GM12878 (cell line): Measurements from ENCODE around the gene PHACTR3. TPM values are rescaled to one million over a fixed set of nuclear protein-coding genes. Genes with fewer than 3 reads are reported as not detected.

ENCODE experiments used
- ATAC-seq: fragments of 200-7000 bp; cut with Tn5 transposase; 3 replicates; pipeline ENCODE4 v1.9.1; 2020; ENCODE audit warnings: mild to moderate bottlenecking, moderate library complexity
- BruUV-seq: library from RNA; stranded (reverse); fragments of 400-500 nt; replicated peaks from 2 replicates; lab custom pipeline; 2021; lab: Mats Ljungman, UMichigan
- CTCF ChIA-PET: fragments of 300-600 bp; sonication (Branson Sonifier 250); formaldehyde crosslinking; extraction: SDS; loops from one replicate; lab custom pipeline; 2021; ENCODE audit warnings: inconsistent platforms; lab: Yijun Ruan, JAX
- POLR2A ChIA-PET: fragments of 350-600 bp; formaldehyde crosslinking; extraction: SDS; loops from one replicate; lab custom pipeline; 2021; ENCODE audit warnings: inconsistent platforms; lab: Charles Lee
- RAD21 ChIA-PET: fragments of 300-600 bp; sonication (Branson Sonifier 250); formaldehyde crosslinking; loops from one replicate; lab custom pipeline; 2023; ENCODE audit warnings: antibody characterized with exemption; ENCODE audit not compliant: unreplicated experiment; lab: Charles Lee
- SMC1A ChIA-PET: fragments of 300-600 bp; sonication (Branson Sonifier 250); formaldehyde crosslinking; loops from one replicate; lab custom pipeline; 2023; ENCODE audit not compliant: unreplicated experiment, uncharacterized antibody; lab: Charles Lee
- DNase-seq: peaks from one replicate; pipeline ENCODE4 v3.0.0-alpha.2; 2011; ENCODE audit warnings: low read depth, low spot score
- FAIRE-seq: peaks from 3 replicates; lab custom pipeline; 2011; peaks lifted over from hg19 to GRCh38; lab: Jason Lieb, UNC
- H2AFZ ChIP-seq: 2 replicates; pipeline ENCODE4 v1.6.0; 2011; ENCODE audit warnings: low read depth, low read length, control low read depth; ENCODE audit not compliant: control insufficient read depth
- H3K27ac ChIP-seq: 2 replicates; pipeline ENCODE4 v1.5.1; 2011; ENCODE audit warnings: control low read depth; ENCODE audit not compliant: control insufficient read depth, insufficient read depth
- H3K27me3 ChIP-seq, 2 experiments: replicated peaks in 1 of 2; 2 replicates each; pipeline versions ENCODE4 v1.6.0 to v1.6.1; 2011; ENCODE audit warnings: low read length in 1 of 2; ENCODE audit not compliant: control insufficient read depth in 2 of 2, insufficient read depth in 2 of 2
- H3K36me3 ChIP-seq, 2 experiments: 2 replicates each; pipeline ENCODE4 v1.5.1; 2011; ENCODE audit warnings: low read length in 1 of 2; ENCODE audit not compliant: control insufficient read depth in 2 of 2, insufficient read depth in 2 of 2
- H3K4me1 ChIP-seq: 2 replicates; pipeline ENCODE4 v1.6.1; 2011; ENCODE audit warnings: mild to moderate bottlenecking, low read length, moderate library complexity, mixed read lengths; ENCODE audit not compliant: control insufficient read depth, insufficient read depth
- H3K4me2 ChIP-seq: 2 replicates; pipeline ENCODE4 v1.6.0; 2011; ENCODE audit warnings: control low read depth; ENCODE audit not compliant: control insufficient read depth, insufficient read depth
- H3K4me3 ChIP-seq: fragments of 200-600 bp; sonication (generic); 2 replicates; pipeline ENCODE4 v1.5.1; 2016
- H3K79me2 ChIP-seq: 2 replicates; pipeline ENCODE4 v1.6.0; 2011; ENCODE audit warnings: low read length; ENCODE audit not compliant: control insufficient read depth, insufficient read depth
- H3K9ac ChIP-seq: 2 replicates; pipeline ENCODE4 v1.8.0; 2011; ENCODE audit warnings: low read length, control low read depth, mixed read lengths; ENCODE audit not compliant: control insufficient read depth, insufficient read depth
- H3K9me3 ChIP-seq: replicated peaks from 3 replicates; pipeline ENCODE4 v1.5.1; 2011; ENCODE audit warnings: mild to moderate bottlenecking, low read length; ENCODE audit not compliant: control insufficient read depth, insufficient read depth
- H4K20me1 ChIP-seq: 2 replicates; pipeline ENCODE4 v1.6.0; 2011; ENCODE audit not compliant: control insufficient read depth, insufficient read depth
- BHLHE40 ChIP-seq, 2 experiments: fragments of 450-650 bp in 1 of 2; IDR thresholded peaks; 2 replicates each; pipeline ENCODE4 v1.6.1; 2011 to 2017; ENCODE audit warnings: low read depth in 2 of 2, borderline replicate concordance in 1 of 2, improper control_type of control experiment in 1 of 2, low read length in 1 of 2, mild to moderate bottlenecking in 1 of 2
- CREB1 ChIP-seq: IDR thresholded peaks from 2 replicates; pipeline ENCODE4 v1.6.1; 2012; ENCODE audit warnings: low read depth, mild to moderate bottlenecking, inconsistent platforms
- EED ChIP-seq: sonication (generic); IDR thresholded peaks from 2 replicates; pipeline ENCODE4 v1.6.1; 2016; ENCODE audit warnings: antibody characterized with exemption, low read depth
- FOS ChIP-seq: IDR thresholded peaks from 3 replicates; pipeline ENCODE4 v1.6.1; 2011; ENCODE audit warnings: borderline replicate concordance; ENCODE audit not compliant: insufficient read length; ENCODE audit errors: extremely low read depth
- JUND ChIP-seq: IDR thresholded peaks from 2 replicates; pipeline ENCODE4 v1.6.1; 2012; ENCODE audit warnings: low read depth, mild to moderate bottlenecking, low read length, improper control_type of control experiment, moderate library complexity
- MEF2A ChIP-seq: IDR thresholded peaks from 2 replicates; pipeline ENCODE4 v1.6.1; 2011; ENCODE audit warnings: low read depth, mild to moderate bottlenecking, low read length, moderate library complexity; ENCODE audit not compliant: insufficient read depth
- MTA2 ChIP-seq: fragments of 450-650 bp; IDR thresholded peaks from 2 replicates; pipeline ENCODE4 v1.6.1; 2016; ENCODE audit warnings: low read depth, mild to moderate bottlenecking, moderate library complexity
- PBX3 ChIP-seq: IDR thresholded peaks from 2 replicates; pipeline ENCODE4 v1.6.1; 2011; ENCODE audit warnings: mild to moderate bottlenecking, low read depth, low read length, moderate library complexity; ENCODE audit not compliant: insufficient replicate concordance
- PKNOX1 ChIP-seq: fragments of 450-650 bp; IDR thresholded peaks from 2 replicates; pipeline ENCODE4 v1.6.1; 2016; ENCODE audit warnings: mild to moderate bottlenecking
- POLR2A ChIP-seq: IDR thresholded peaks from 2 replicates; pipeline ENCODE4 v1.6.1; 2011; ENCODE audit warnings: low read depth, mild to moderate bottlenecking, low read length
- POLR2AphosphoS2 ChIP-seq: IDR thresholded peaks from 2 replicates; pipeline ENCODE4 v1.6.1; 2011; ENCODE audit warnings: low read depth, mild to moderate bottlenecking, low read length, improper control_type of control experiment, moderate library complexity
- POLR2AphosphoS5 ChIP-seq: IDR thresholded peaks from 2 replicates; pipeline ENCODE4 v1.6.1; 2011; ENCODE audit warnings: mild to moderate bottlenecking, low read length, inconsistent platforms
- RAD51 ChIP-seq: fragments of 450-650 bp; IDR thresholded peaks from 2 replicates; pipeline ENCODE4 v1.6.1; 2016; ENCODE audit warnings: moderate library complexity, mild to moderate bottlenecking, inconsistent platforms
- RFX5 ChIP-seq: IDR thresholded peaks from 2 replicates; pipeline ENCODE4 v1.6.1; 2011; ENCODE audit warnings: low read depth, low read length, improper control_type of control experiment
- RUNX3 ChIP-seq: IDR thresholded peaks from 2 replicates; pipeline ENCODE4 v1.6.1; 2012; ENCODE audit warnings: low read length, inconsistent platforms
- SIN3A ChIP-seq: IDR thresholded peaks from 2 replicates; pipeline ENCODE4 v1.6.1; 2012; ENCODE audit warnings: low read depth, low read length, improper control_type of control experiment
- SMAD1 ChIP-seq: fragments of 450-650 bp; IDR thresholded peaks from 2 replicates; pipeline ENCODE4 v1.6.1; 2018; ENCODE audit warnings: mild to moderate bottlenecking, low read depth; ENCODE audit not compliant: partially characterized antibody
- SMARCA5 ChIP-seq: fragments of 450-650 bp; IDR thresholded peaks from 2 replicates; pipeline ENCODE4 v1.6.1; 2017; ENCODE audit warnings: mild to moderate bottlenecking
- SMC3 ChIP-seq: IDR thresholded peaks from 2 replicates; pipeline ENCODE4 v1.6.1; 2011; ENCODE audit warnings: low read length, improper control_type of control experiment, borderline replicate concordance
- SREBF1 ChIP-seq: IDR thresholded peaks from 2 replicates; pipeline ENCODE4 v1.6.1; 2012; ENCODE audit warnings: mild to moderate bottlenecking, low read length
- ZBED1 ChIP-seq: IDR thresholded peaks from 2 replicates; pipeline ENCODE4 v1.6.1; 2016; ENCODE audit warnings: borderline replicate concordance
- ZNF207 ChIP-seq: fragments of 450-650 bp; IDR thresholded peaks from 2 replicates; pipeline ENCODE4 v1.6.1; 2014; ENCODE audit warnings: antibody characterized with exemption, mild to moderate bottlenecking, borderline replicate concordance
- ZNF622 ChIP-seq: fragments of 450-650 bp; IDR thresholded peaks from 2 replicates; pipeline ENCODE4 v1.6.1; 2017; ENCODE audit warnings: mild to moderate bottlenecking, inconsistent platforms
- WGBS: methylation state at CpG from one replicate; pipeline ENCODE4 v1.1.6; 2016; ENCODE audit warnings: low lambda C conversion rate; ENCODE audit not compliant: insufficient replicate concordance, insufficient coverage; ENCODE audit errors: missing lambda C conversion rate; 5-methylcytosine and 5-hydroxymethylcytosine counted together
- in situ Hi-C: fragments of 300-500 bp; cut with MboI; formaldehyde crosslinking; loops from 9 replicates; pipeline ENCODE4 v1.14.3; 2018; ENCODE audit warnings: mixed read lengths
- intact Hi-C: fragments of 100-400 bp; cut with micrococcal nuclease; formaldehyde crosslinking; loops from one replicate; pipeline ENCODE4 v1.14.2; 2022; ENCODE audit not compliant: unreplicated experiment
- polyA plus RNA-seq, 11 experiments: library from polyadenylated mRNA; depleted of rRNA in 4 of 11; unstranded in 6 of 11; stranded (reverse) in 5 of 11; fragments of >200 nt; fragmentation: Nextera tagmentation in 4 of 11; fragmentation: Illumina TruSeq in 1 of 11; extraction: Ambion mirVana in 4 of 11; extraction: Trizol in 1 of 11; gene quantifications; 1 replicate in 1 of 11; 2 replicates in 10 of 11; pipeline versions ENCODE4 v1.2.1 to v1.2.3, GENCODE V29; 2011 to 2016; ENCODE audit warnings: inconsistent platforms in 2 of 11, missing spikeins in 2 of 11, low read depth in 1 of 11
- total RNA-seq, 4 experiments: library from RNA; depleted of rRNA in 3 of 4; stranded (reverse); fragments of >200 nt in 3 of 4; fragmentation: Illumina TruSeq in 1 of 4; extraction: Trizol in 1 of 4; gene quantifications; 2 replicates each; pipeline versions ENCODE4 v1.2.1 to v1.2.3, GENCODE V29; 2013 to 2021
- TF ChIP-seq, protein P1 (sequence below): IDR thresholded peaks from 2 replicates; pipeline ENCODE4 v1.6.1; 2012; ENCODE audit warnings: low read depth, low read length, improper control_type of control experiment

The PHACTR3 gene
- total and polyA plus RNA-seq, 10 of the 15 experiments (the other 5 are each of a cell fraction or from before 2014, with no cell fraction given): 0.17 to 2.7 (median 0.27) TPM; not detected in 1

DNA sequence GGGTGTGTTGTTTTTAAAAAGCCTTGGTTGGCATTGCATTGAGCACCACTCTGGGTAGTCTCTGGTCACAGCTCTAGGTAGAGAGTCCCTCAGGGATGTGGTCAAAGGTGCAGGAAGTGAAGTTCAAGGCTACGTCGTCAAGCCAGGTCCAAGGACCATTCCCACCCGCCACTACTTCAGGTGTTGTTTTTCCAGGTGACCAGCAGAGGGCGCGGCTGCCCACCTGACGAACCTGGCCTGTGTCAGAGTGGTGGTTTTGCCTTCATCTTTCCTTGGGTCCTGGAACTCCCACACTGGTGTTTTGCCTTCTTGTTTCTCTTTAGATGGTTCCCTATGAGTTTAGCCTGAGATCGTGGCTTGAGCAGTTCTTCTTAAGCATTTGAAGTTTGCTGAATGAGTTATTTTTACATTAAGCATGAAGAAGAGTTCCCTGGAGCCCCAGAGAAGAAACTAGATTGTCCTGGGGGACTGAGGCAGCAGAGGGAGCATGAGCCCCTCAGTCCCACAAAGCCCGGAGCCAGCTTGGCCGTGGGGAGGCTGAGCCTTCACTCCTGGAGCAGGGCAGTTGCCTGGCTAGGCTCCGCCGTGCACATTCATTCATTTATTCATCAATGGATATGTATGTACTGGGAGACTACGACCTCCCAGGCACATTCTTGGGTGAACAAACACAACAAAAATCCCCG is 5.6 kb upstream of the PHACTR3 start:
- no peak overlapping the region for H2AFZ ChIP-seq
- H3K27me3 ChIP-seq: peaks cover 2 to 4% of the 10 kb centered on the region in 2 experiments
- peak; percentile 88 for ATAC-seq
- H3K4me1 ChIP-seq: no peaks in the 10 kb centered on the region
- no peaks in the 10 kb centered on the region for H3K36me3 ChIP-seq
- ChIA-PET CTCF (interaction anchor here (0.6 to 4.4 kb wide), 11 partner anchors 9 to 512 kb away, joined by 3 to 20 read pairs (median 4); no protein-coding TSS in a partner anchor), SMC1A (interaction anchor here (0.6 to 1.6 kb wide), 3 partner anchors 108 to 154 kb away, joined by 3 to 7 read pairs (median 3); no protein-coding TSS in a partner anchor), POLR2A (no interaction called here), RAD21 (interaction anchor here (1.1 to 1.5 kb wide), 3 partner anchors 154 to 253 kb away, joined by 3 to 6 read pairs (median 3); no protein-coding TSS in a partner anchor)
- in situ Hi-C loops (loop anchor here (5.0 kb wide), 1 partner anchor 154 kb away; no protein-coding TSS in a partner anchor), intact Hi-C loops (loop anchor here (1.0 to 2.0 kb wide), 2 partner anchors 153 to 252 kb away; no protein-coding TSS in a partner anchor)
- peak; percentile 8 for DNase-seq
- H3K79me2 ChIP-seq: no peaks in the 10 kb centered on the region
- H4K20me1 ChIP-seq: no peaks in the 10 kb centered on the region
- WGBS: 13% methylated on average over 13 of the region's 13 CpGs
- no peaks in the 10 kb centered on the region for H3K9me3 ChIP-seq
- H3K4me3 ChIP-seq: no peak overlapping the region
- FAIRE-seq: peak; percentile 84
- no peak overlapping the region for H3K9ac ChIP-seq
- no peak overlapping the region for H3K4me2 ChIP-seq
- BruUV-seq: no TSS peak
- H3K27ac ChIP-seq: no peak overlapping the region
- TF ChIP-seq BHLHE40 (IDR thresholded peaks at IDR 0.05; ENCODE audit: borderline replicate concordance in 1 of 2, low read depth in 2 of 2, low read length in 1 of 2) (no peak), ZNF207 (no peak), EED (no peak), RUNX3 (peak; percentile 30; the same call in 1 of the 2 replicates), SMAD1 (no peak), MEF2A (no peak), RAD51 (no peak), ZBED1 (no peak), CREB1 (no peak), JUND (no peak), RFX5 (no peak), PKNOX1 (no peak), FOS (no peak), PBX3 (no peak), SREBF1 (no peak), POLR2AphosphoS2 (no peak), POLR2A (no peak), SIN3A (no peak), POLR2AphosphoS5 (no peak), SMARCA5 (no peak), MTA2 (no peak), SMC3 (peak; percentile 76), ZNF622 (no peak)
- TF ChIP-seq, protein P1, sequence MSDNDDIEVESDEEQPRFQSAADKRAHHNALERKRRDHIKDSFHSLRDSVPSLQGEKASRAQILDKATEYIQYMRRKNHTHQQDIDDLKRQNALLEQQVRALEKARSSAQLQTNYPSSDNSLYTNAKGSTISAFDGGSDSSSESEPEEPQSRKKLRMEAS: no peak
